Coronary artery (tissue), 2 donors: ENCODE results near the gene UNC13C.

Experiments used
- DNase-seq: peaks from one replicate; pipeline ENCODE4 v3.0.0-alpha.2; 2017; ENCODE audit warnings: low spot score
- H3K27ac ChIP-seq, 2 donors: fragments of 200-600 bp; sonication (generic); one replicate each; pipeline ENCODE4 v1.5.1; 2016 to 2019
- H3K4me3 ChIP-seq: fragments of 200-600 bp; sonication (generic); 2 replicates; pipeline ENCODE4 v1.5.1; 2016; ENCODE audit warnings: mild to moderate bottlenecking, moderate library complexity
- TF ChIP-seq, protein P1 (sequence below): fragments of 200-600 bp; sonication (generic); IDR thresholded peaks from one replicate; pipeline ENCODE4 v1.5.1; 2019; ENCODE audit warnings: antibody characterized with exemption

UNC13C gene

DNA sequence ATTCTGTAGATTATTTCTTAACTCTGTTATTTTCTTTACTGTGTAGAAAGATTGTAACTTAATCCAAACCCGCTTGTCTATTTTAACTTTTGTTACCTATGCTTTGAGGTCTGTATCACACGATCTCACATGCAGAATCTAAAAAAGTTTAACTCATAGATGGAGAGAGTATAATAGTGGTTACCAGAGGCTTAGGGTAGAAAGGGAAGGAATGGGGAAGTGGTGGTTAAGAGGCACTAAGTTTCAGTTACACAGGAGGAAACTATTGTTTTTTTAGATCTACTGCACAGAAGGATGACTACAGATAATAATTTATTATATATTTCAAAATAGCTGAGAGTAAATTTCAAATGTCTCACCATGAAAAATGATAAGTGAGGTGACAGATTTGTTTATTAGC, 703.3 kb downstream of the UNC13C start:
- no peak for DNase-seq
- TF ChIP-seq, protein P1, sequence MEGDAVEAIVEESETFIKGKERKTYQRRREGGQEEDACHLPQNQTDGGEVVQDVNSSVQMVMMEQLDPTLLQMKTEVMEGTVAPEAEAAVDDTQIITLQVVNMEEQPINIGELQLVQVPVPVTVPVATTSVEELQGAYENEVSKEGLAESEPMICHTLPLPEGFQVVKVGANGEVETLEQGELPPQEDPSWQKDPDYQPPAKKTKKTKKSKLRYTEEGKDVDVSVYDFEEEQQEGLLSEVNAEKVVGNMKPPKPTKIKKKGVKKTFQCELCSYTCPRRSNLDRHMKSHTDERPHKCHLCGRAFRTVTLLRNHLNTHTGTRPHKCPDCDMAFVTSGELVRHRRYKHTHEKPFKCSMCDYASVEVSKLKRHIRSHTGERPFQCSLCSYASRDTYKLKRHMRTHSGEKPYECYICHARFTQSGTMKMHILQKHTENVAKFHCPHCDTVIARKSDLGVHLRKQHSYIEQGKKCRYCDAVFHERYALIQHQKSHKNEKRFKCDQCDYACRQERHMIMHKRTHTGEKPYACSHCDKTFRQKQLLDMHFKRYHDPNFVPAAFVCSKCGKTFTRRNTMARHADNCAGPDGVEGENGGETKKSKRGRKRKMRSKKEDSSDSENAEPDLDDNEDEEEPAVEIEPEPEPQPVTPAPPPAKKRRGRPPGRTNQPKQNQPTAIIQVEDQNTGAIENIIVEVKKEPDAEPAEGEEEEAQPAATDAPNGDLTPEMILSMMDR = no peak

More for the DNA sequence above, 703.3 kb downstream of the UNC13C start:
- no peak overlapping the region for H3K4me3 ChIP-seq
- no peak overlapping the region for H3K27ac ChIP-seq
